ENCODE results near the gene C1QTNF3. TPM values are rescaled to one million over a fixed set of nuclear protein-coding genes. Genes with fewer than 3 reads are reported as not detected.

The C1QTNF3 gene
- total and polyA plus RNA-seq, 2 experiments from 2014 or later: 1.7 to 2.0 TPM

GRCh38 chr5:34007201-34007620, 35.8 kb downstream of the C1QTNF3 start (continued):
- TF ChIP-seq ZNF462 (CRISPR knock-in tag; IDR thresholded peaks at IDR 0.05) (no peak), ETS1 (IDR thresholded peaks at IDR 0.05) (no peak), CTCF (conservative IDR thresholded peaks at IDR 0.05; ENCODE audit: low read depth in 2 of 2) (no peak)

DNA sequence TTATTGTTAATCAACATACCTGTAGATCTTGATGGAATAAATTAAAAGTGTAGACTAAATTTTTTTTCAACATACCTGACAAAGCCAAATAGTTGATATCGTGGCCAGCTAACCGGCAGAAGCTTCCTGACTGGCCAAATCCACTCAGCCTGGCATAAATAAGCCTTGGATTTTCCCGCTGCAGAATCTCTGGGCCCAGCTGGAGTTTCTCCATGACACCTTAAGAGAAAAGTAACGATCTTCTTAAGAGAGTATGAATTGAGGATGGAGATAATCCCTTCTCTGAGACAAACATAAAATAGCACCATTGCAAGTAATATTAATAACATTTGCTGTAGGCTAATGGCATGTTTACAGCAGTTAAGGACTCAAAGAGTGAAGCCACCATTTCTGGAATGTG, 37.3 kb downstream of the C1QTNF3 start:
- ATAC-seq: no peak
- H3K4me1 ChIP-seq (ENCODE audit: insufficient read depth): peaks cover 5% of the 10 kb centered on the region; the same call in 1 of the 2 replicates
- H3K27ac ChIP-seq (ENCODE audit: low read depth): no peak overlapping the region
- H3K79me2 ChIP-seq (replicated peaks; ENCODE audit: insufficient read depth): no peaks in the 10 kb centered on the region
- 0 out of 2 replicates have a peak, but pooled peaks cover 3% of the 10 kb centered on the region for H3K36me3 ChIP-seq (ENCODE audit: insufficient read depth)
- Mint-ChIP-seq H3K4me1 (peaks cover 18% of the 10 kb centered on the region), H3K27ac (no peak overlapping the region), H3K36me3 (ENCODE audit: low read depth) (peaks cover 11% of the 10 kb centered on the region), H3K27me3 (ENCODE audit: insufficient read depth, low read depth, poor library complexity) (peaks cover 10% of the 10 kb centered on the region), H3K9me3 (no peaks in the 10 kb centered on the region), H3K4me3 (no peak overlapping the region)
- H3K4me3 ChIP-seq: no peak overlapping the region
- no peak overlapping the region for H3K4me2 ChIP-seq
- no peak overlapping the region for H2AFZ ChIP-seq
- no peak for DNase-seq (ENCODE audit: low spot score)
- H3K9me2 ChIP-seq (ENCODE audit: insufficient read depth): no peaks in the 10 kb centered on the region
- H3K27me3 ChIP-seq (ENCODE audit: insufficient read depth): no peaks in the 10 kb centered on the region
- no peaks in the 10 kb centered on the region for H4K20me1 ChIP-seq (replicated peaks; ENCODE audit: insufficient read depth)
- H3F3A ChIP-seq (replicated peaks; ENCODE audit: low read depth): no peaks in the 10 kb centered on the region
- no peak for TF ChIP-seq REST (IDR thresholded peaks at IDR 0.05; ENCODE audit: unreplicated experiment)
- no peak for TF ChIP-seq CREB1 (CRISPR knock-in tag; IDR thresholded peaks at IDR 0.05; ENCODE audit: low read depth)
- TF ChIP-seq CTCF (conservative IDR thresholded peaks at IDR 0.05; ENCODE audit: low read depth in 2 of 2): no peak
- no peak for TF ChIP-seq ZNF331 (CRISPR knock-in tag; IDR thresholded peaks at IDR 0.05; ENCODE audit: low read depth)

Data from GM23338 (cell line).